Neural progenitor cell (in vitro differentiated cells): ENCODE results near the gene SLC16A5. TPM values are rescaled to one million over a fixed set of nuclear protein-coding genes. Genes with fewer than 3 reads are reported as not detected.
A peak's percentile ranks its signal among the peaks of the same experiment; 100 is the strongest.

ENCODE experiments used
- DNase-seq: peaks from one replicate; pipeline ENCODE4 v3.0.0-alpha.2; 2016; ENCODE audit warnings: low spot score
- H2AFZ ChIP-seq: fragments of 200-600 bp; sonication (generic); replicated peaks from 2 replicates; pipeline ENCODE4 v1.6.1; 2016; ENCODE audit warnings: antibody characterized with exemption
- H3F3A ChIP-seq: fragments of 200-600 bp; sonication (generic); 2 replicates; pipeline ENCODE4 v1.6.1; 2016; ENCODE audit warnings: antibody characterized with exemption, low read depth
- H3K27ac ChIP-seq: fragments of 200-600 bp; sonication (generic); 2 replicates; pipeline ENCODE4 v1.5.1; 2016; ENCODE audit warnings: mild to moderate bottlenecking
- H3K27me3 ChIP-seq: fragments of 200-600 bp; sonication (generic); 2 replicates; pipeline ENCODE4 v1.6.1; 2016; ENCODE audit warnings: mild to moderate bottlenecking, moderate library complexity
- H3K36me3 ChIP-seq: fragments of 200-600 bp; sonication (generic); 2 replicates; pipeline ENCODE4 v1.5.1; 2016
- H3K4me1 ChIP-seq: fragments of 200-600 bp; sonication (generic); 2 replicates; pipeline ENCODE4 v1.6.1; 2016; ENCODE audit warnings: mixed run types
- H3K4me2 ChIP-seq: fragments of 200-600 bp; sonication (generic); 2 replicates; pipeline ENCODE4 v1.6.1; 2016
- H3K4me3 ChIP-seq: fragments of 200-600 bp; sonication (generic); 2 replicates; pipeline ENCODE4 v1.5.1; 2016
- H3K79me2 ChIP-seq: fragments of 200-600 bp; sonication (generic); 2 replicates; pipeline ENCODE4 v1.6.1; 2016; ENCODE audit warnings: low read depth
- H3K9ac ChIP-seq: fragments of 200-600 bp; sonication (generic); 2 replicates; pipeline ENCODE4 v1.6.1; 2016
- H3K9me3 ChIP-seq: fragments of 200-600 bp; sonication (generic); 2 replicates; pipeline ENCODE4 v1.5.1; 2016; ENCODE audit warnings: low read depth
- H4K20me1 ChIP-seq: fragments of 200-600 bp; sonication (generic); 2 replicates; pipeline ENCODE4 v1.6.1; 2016; ENCODE audit warnings: low read depth
- H3K27ac Mint-ChIP-seq: 3 replicates; pipeline ENCODE4 v1.8.0; 2021; ENCODE audit warnings: mixed read lengths
- H3K27me3 Mint-ChIP-seq: 2 replicates; pipeline ENCODE4 v1.8.0; 2022; ENCODE audit warnings: low read depth, mild to moderate bottlenecking, inconsistent platforms, moderate library complexity, mixed read lengths; ENCODE audit not compliant: insufficient read depth
- H3K36me3 Mint-ChIP-seq: 3 replicates; pipeline ENCODE4 v1.8.0; 2021; ENCODE audit warnings: mixed read lengths
- H3K4me1 Mint-ChIP-seq: 3 replicates; pipeline ENCODE4 v1.8.0; 2021; ENCODE audit warnings: mixed read lengths
- H3K4me3 Mint-ChIP-seq: 3 replicates; pipeline ENCODE4 v1.8.0; 2021; ENCODE audit warnings: mild to moderate bottlenecking, moderate library complexity, mixed read lengths
- H3K9me3 Mint-ChIP-seq: 3 replicates; pipeline ENCODE4 v1.8.0; 2020; ENCODE audit warnings: mixed read lengths
- CTCF ChIP-seq: fragments of 200-600 bp; sonication (generic); IDR thresholded peaks from 2 replicates; pipeline ENCODE4 v1.5.1; 2017; ENCODE audit warnings: antibody characterized with exemption, mild to moderate bottlenecking
- EZH2 ChIP-seq: fragments of 200-600 bp; sonication (generic); IDR thresholded peaks from 2 replicates; pipeline ENCODE4 v1.6.1; 2017; ENCODE audit warnings: antibody characterized with exemption, mild to moderate bottlenecking, moderate library complexity
- EZH2phosphoT487 ChIP-seq: fragments of 200-600 bp; sonication (generic); IDR thresholded peaks from 2 replicates; pipeline ENCODE4 v1.6.1; 2017; ENCODE audit warnings: antibody characterized with exemption
- total RNA-seq: library from RNA; depleted of rRNA; stranded (reverse); fragments of >200 nt; gene quantifications from 2 replicates; pipeline ENCODE4 v1.2.3, GENCODE V29; 2015; ENCODE audit warnings: low replicate concordance

Gene SLC16A5
- total RNA-seq, 1 donor from 2014 or later: 3.4 TPM

GRCh38 chr17:75097865-75098264 lies 10.1 kb downstream of the SLC16A5 start:
- Histone ChIP-seq H3K27ac (no peak overlapping the region), H3K27me3 (no peaks in the 10 kb centered on the region), H3K4me3 (no peak overlapping the region), H3K36me3 (no peaks in the 10 kb centered on the region), H3K9ac (no peak overlapping the region), H4K20me1 (no peaks in the 10 kb centered on the region), H3K4me2 (no peak overlapping the region), H2AFZ (no peak overlapping the region), H3K79me2 (no peaks in the 10 kb centered on the region), H3F3A (no peaks in the 10 kb centered on the region), H3K4me1 (no peaks in the 10 kb centered on the region), H3K9me3 (no peaks in the 10 kb centered on the region)
- Mint-ChIP-seq H3K27me3 (peaks cover 6% of the 10 kb centered on the region), H3K4me3 (no peak overlapping the region), H3K36me3 (no peaks in the 10 kb centered on the region), H3K27ac (no peak overlapping the region), H3K4me1 (peaks cover 1% of the 10 kb centered on the region), H3K9me3 (no peaks in the 10 kb centered on the region)
- DNase-seq: no peak
- TF ChIP-seq CTCF (no peak), EZH2 (no peak), EZH2phosphoT487 (no peak)

GRCh38 chr17:75098861-75099260 lies 11.1 kb downstream of the SLC16A5 start:
- H3K27ac Mint-ChIP-seq: no peak overlapping the region
- Histone ChIP-seq H3K4me3 (no peak overlapping the region), H3K27ac (no peak overlapping the region)

GRCh38 chr17:75099881-75100595 lies 12.3 kb downstream of the SLC16A5 start:
- no peak overlapping the region for H2AFZ ChIP-seq
- DNase-seq: no peak
- no peaks in the 10 kb centered on the region for H3K79me2 ChIP-seq
- H3K9ac ChIP-seq: no peak overlapping the region
- TF ChIP-seq EZH2 (no peak), EZH2phosphoT487 (no peak), CTCF (no peak)
- H3K4me3 ChIP-seq: no peak overlapping the region
- Mint-ChIP-seq H3K4me1 (no peaks in the 10 kb centered on the region), H3K27me3 (peaks cover 8% of the 10 kb centered on the region), H3K4me3 (peak overlapping the region; percentile 38), H3K9me3 (no peaks in the 10 kb centered on the region), H3K27ac (no peak overlapping the region), H3K36me3 (no peaks in the 10 kb centered on the region)
- no peak overlapping the region for H3K27ac ChIP-seq
- no peaks in the 10 kb centered on the region for H3K4me1 ChIP-seq
- H3K36me3 ChIP-seq: no peaks in the 10 kb centered on the region
- no peaks in the 10 kb centered on the region for H4K20me1 ChIP-seq
- H3K27me3 ChIP-seq: no peaks in the 10 kb centered on the region
- H3K4me2 ChIP-seq: no peak overlapping the region
- no peaks in the 10 kb centered on the region for H3K9me3 ChIP-seq
- no peaks in the 10 kb centered on the region for H3F3A ChIP-seq

More at GRCh38 chr17:75098861-75099260, 11.1 kb downstream of the SLC16A5 start:
- Histone ChIP-seq H3K36me3 (no peaks in the 10 kb centered on the region), H3K4me1 (no peaks in the 10 kb centered on the region), H4K20me1 (no peaks in the 10 kb centered on the region), H2AFZ (no peak overlapping the region), H3K79me2 (no peaks in the 10 kb centered on the region), H3K4me2 (no peak overlapping the region), H3K9me3 (no peaks in the 10 kb centered on the region), H3F3A (no peaks in the 10 kb centered on the region), H3K27me3 (no peaks in the 10 kb centered on the region), H3K9ac (no peak overlapping the region)
- Mint-ChIP-seq H3K4me3 (no peak overlapping the region), H3K27me3 (peaks cover 6% of the 10 kb centered on the region), H3K36me3 (no peaks in the 10 kb centered on the region), H3K9me3 (no peaks in the 10 kb centered on the region), H3K4me1 (no peaks in the 10 kb centered on the region)
- DNase-seq: no peak
- TF ChIP-seq EZH2phosphoT487 (no peak), EZH2 (no peak), CTCF (no peak)
